NCI-H2029 (cell line): ENCODE data around the gene GNG14.
A peak's percentile ranks its signal among the peaks of the same experiment; 100 is the strongest.
"Not testable (repeated sequence)": the region's sequence is repeated elsewhere in the genome, so short reads cannot be mapped to it uniquely, and the experiment has no call there.

Source experiments
- DNase-seq: peaks from one replicate; lab custom pipeline; 2025; lab: John Stamatoyannopoulos, UW

The GNG14 gene

GRCh38 chr19:12696366-12697335, 8.9 kb downstream of the GNG14 start, which contains the start of gene FBXW9:
FBXW9 (minus strand) TSS chr19:12696631; CDS start chr19:12696581, 50 bp downstream.
- peak; percentile 82 for DNase-seq

- DNase-seq: not testable (repeated sequence)
Measured at GRCh38 chr19:12697425-12697824, 9.6 kb downstream of the GNG14 start.

- DNase-seq: no peak
Measured at GRCh38 chr19:12698138-12698537, 10.3 kb downstream of the GNG14 start.

- DNase-seq: no peak
Measured at GRCh38 chr19:12701596-12702282, 13.9 kb downstream of the GNG14 start.

GRCh38 chr19:12703046-12703445, 15.2 kb downstream of the GNG14 start:
- peak; percentile 43 for DNase-seq

GRCh38 chr19:12705169-12705568, 17.4 kb downstream of the GNG14 start:
- no peak for DNase-seq

GRCh38 chr19:12705654-12706331, 18.0 kb downstream of the GNG14 start:
- DNase-seq: no peak

GRCh38 chr19:12706332-12706718, 18.5 kb downstream of the GNG14 start:
- DNase-seq: no peak

- no peak for DNase-seq
Measured at GRCh38 chr19:12708641-12709040, 20.8 kb downstream of the GNG14 start.

GRCh38 chr19:12711187-12711586, 23.4 kb downstream of the GNG14 start:
- DNase-seq: no peak

- DNase-seq: not testable (repeated sequence)
Measured at GRCh38 chr19:12712077-12712476, 24.3 kb downstream of the GNG14 start.

GRCh38 chr19:12713304-12713703, 25.5 kb downstream of the GNG14 start:
- DNase-seq: not testable (repeated sequence)

- no peak for DNase-seq
Measured at GRCh38 chr19:12715102-12715501, 27.3 kb downstream of the GNG14 start.

GRCh38 chr19:12715929-12716328, 28.1 kb downstream of the GNG14 start:
- no peak for DNase-seq

GRCh38 chr19:12720296-12720695, 32.5 kb downstream of the GNG14 start:
- no peak for DNase-seq

GRCh38 chr19:12720851-12721655, 33.3 kb downstream of the GNG14 start:
- no peak for DNase-seq

- DNase-seq: peak; percentile 39
Measured at GRCh38 chr19:12721656-12722565, 34.1 kb downstream of the GNG14 start.

- peak; percentile 99 for DNase-seq
Measured at GRCh38 chr19:12722566-12723380, 35.0 kb downstream of the GNG14 start.

- no peak for DNase-seq
Measured at GRCh38 chr19:12723381-12723640, 35.5 kb downstream of the GNG14 start.
